GM18502 (cell line): ENCODE measurements around the gene CALU.

ENCODE experiments used
- ATAC-seq: cut with Tn5 transposase; IDR thresholded peaks from one replicate; pipeline ENCODE4 v1.9.1; 2021; ENCODE audit warnings: mild to moderate bottlenecking; ENCODE audit not compliant: unreplicated experiment, poor library complexity

CALU gene

GRCh38 chr7:128805225-128805624 is 66.1 kb downstream of the CALU start:
- no peak for ATAC-seq

GRCh38 chr7:128807191-128807590 is 68.0 kb downstream of the CALU start:
- no peak for ATAC-seq

GRCh38 chr7:128809363-128809762 is 70.2 kb downstream of the CALU start:
- ATAC-seq = no peak

GRCh38 chr7:128810473-128810872 is 71.3 kb downstream of the CALU start:
- ATAC-seq = no peak

GRCh38 chr7:128810997-128811396 is 71.8 kb downstream of the CALU start:
- ATAC-seq = no peak

GRCh38 chr7:128811631-128812430 is 72.7 kb downstream of the CALU start:
- no peak for ATAC-seq

- no peak for ATAC-seq
Observed at GRCh38 chr7:128812514-128813168, 73.5 kb downstream of the CALU start.

- no peak for ATAC-seq
Observed at GRCh38 chr7:128814499-128814898, 75.3 kb downstream of the CALU start.

- ATAC-seq = no peak
Observed at GRCh38 chr7:128815289-128815942, 76.3 kb downstream of the CALU start.

- ATAC-seq = no peak
Observed at GRCh38 chr7:128818694-128819093, 79.5 kb downstream of the CALU start.
